Smooth muscle cell (in vitro differentiated cells): ENCODE data around the gene NTRK3. TPM values are rescaled to one million over a fixed set of nuclear protein-coding genes. Genes with fewer than 3 reads are reported as not detected.

Source experiments
- DNase-seq: peaks from one replicate; lab custom pipeline; 2025; ENCODE audit not compliant: unreplicated experiment; lab: John Stamatoyannopoulos, UW
- H2AFZ ChIP-seq: fragments of 200-600 bp; sonication (generic); 2 replicates; pipeline ENCODE4 v1.6.0; 2016; ENCODE audit warnings: antibody characterized with exemption, low read depth, mild to moderate bottlenecking
- H3F3A ChIP-seq: fragments of 200-600 bp; sonication (generic); 2 replicates; pipeline ENCODE4 v1.6.0; 2017; ENCODE audit warnings: antibody characterized with exemption, low read depth
- H3K27ac ChIP-seq: fragments of 200-600 bp; sonication (generic); 2 replicates; pipeline ENCODE4 v1.5.1; 2016; ENCODE audit warnings: low read depth, mild to moderate bottlenecking
- H3K27me3 ChIP-seq: fragments of 200-600 bp; sonication (generic); 2 replicates; pipeline ENCODE4 v1.6.1; 2016; ENCODE audit warnings: low read depth, mild to moderate bottlenecking
- H3K36me3 ChIP-seq: fragments of 200-600 bp; sonication (generic); 2 replicates; pipeline ENCODE4 v1.5.1; 2016; ENCODE audit warnings: low read depth
- H3K4me1 ChIP-seq: fragments of 200-600 bp; sonication (generic); 2 replicates; pipeline ENCODE4 v1.5.1; 2016; ENCODE audit warnings: low read depth
- H3K4me2 ChIP-seq: fragments of 200-600 bp; sonication (generic); 2 replicates; pipeline ENCODE4 v1.6.0; 2016; ENCODE audit warnings: mild to moderate bottlenecking
- H3K4me3 ChIP-seq: fragments of 200-600 bp; sonication (generic); 2 replicates; pipeline ENCODE4 v1.5.1; 2016; ENCODE audit warnings: mild to moderate bottlenecking
- H3K79me2 ChIP-seq: fragments of 200-600 bp; sonication (generic); 2 replicates; pipeline ENCODE4 v1.6.0; 2016; ENCODE audit warnings: low read depth, mild to moderate bottlenecking
- H3K9ac ChIP-seq: fragments of 200-600 bp; sonication (generic); 2 replicates; pipeline ENCODE4 v1.6.0; 2016; ENCODE audit warnings: low read depth
- H3K9me3 ChIP-seq: fragments of 200-600 bp; sonication (generic); replicated peaks from 2 replicates; pipeline ENCODE4 v1.5.1; 2016; ENCODE audit warnings: low read depth
- H4K20me1 ChIP-seq: fragments of 200-600 bp; sonication (generic); 2 replicates; pipeline ENCODE4 v1.6.0; 2016; ENCODE audit warnings: low read depth
- WGBS: methylation state at CpG from one replicate; pipeline ENCODE4 v1.1.7; 2016; ENCODE audit warnings: low lambda C conversion rate; 5-methylcytosine and 5-hydroxymethylcytosine counted together
- polyA plus RNA-seq: library from polyadenylated mRNA; unstranded; fragments of >200 nt; fragmentation: Nextera tagmentation; extraction: Ambion mirVana; gene quantifications from 2 replicates; pipeline ENCODE4 v1.2.1, GENCODE V29; 2016
- total RNA-seq: library from RNA; depleted of rRNA; stranded (reverse); fragments of >200 nt; gene quantifications from 2 replicates; pipeline ENCODE4 v1.2.3, GENCODE V29; 2014
- TF ChIP-seq, protein P1 (sequence below): fragments of 200-600 bp; sonication (generic); IDR thresholded peaks from 2 replicates; pipeline ENCODE4 v1.5.1; 2017; ENCODE audit warnings: borderline replicate concordance, mild to moderate bottlenecking, antibody characterized with exemption; ENCODE audit not compliant: insufficient read depth, poor library complexity, severe bottlenecking

Gene NTRK3
- total and polyA plus RNA-seq, 2 experiments from 2014 or later = 3.3 to 3.5 TPM

DNA sequence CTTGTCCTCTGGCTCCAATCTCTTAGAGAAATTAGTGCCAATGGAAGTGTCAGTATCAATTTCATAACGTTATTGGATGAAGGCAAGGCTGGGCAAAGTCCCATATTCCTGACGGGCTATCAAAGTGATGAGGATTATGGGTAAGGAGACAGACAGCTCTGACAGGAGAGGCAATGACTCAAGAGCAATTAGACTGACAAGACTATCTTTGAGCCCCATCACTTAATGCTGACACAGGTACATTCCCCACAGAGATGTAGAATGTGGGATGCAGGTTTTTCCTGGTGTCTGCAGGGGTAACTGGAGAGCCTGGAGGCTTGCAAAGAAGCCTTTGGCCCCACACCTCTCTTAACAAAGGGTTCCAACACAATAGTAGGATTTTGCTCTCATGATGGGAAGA, 208.3 kb downstream of the NTRK3 start:
- Histone ChIP-seq H3K36me3 (no peaks in the 10 kb centered on the region), H3K27me3 (no peaks in the 10 kb centered on the region), H3K4me2 (no peak overlapping the region), H2AFZ (no peak overlapping the region), H3K27ac (no peak overlapping the region), H3K9ac (no peak overlapping the region), H3K79me2 (no peaks in the 10 kb centered on the region), H3K9me3 (no peaks in the 10 kb centered on the region), H3F3A (no peaks in the 10 kb centered on the region), H4K20me1 (no peaks in the 10 kb centered on the region), H3K4me1 (no peaks in the 10 kb centered on the region), H3K4me3 (no peak overlapping the region)
- TF ChIP-seq, protein P1, sequence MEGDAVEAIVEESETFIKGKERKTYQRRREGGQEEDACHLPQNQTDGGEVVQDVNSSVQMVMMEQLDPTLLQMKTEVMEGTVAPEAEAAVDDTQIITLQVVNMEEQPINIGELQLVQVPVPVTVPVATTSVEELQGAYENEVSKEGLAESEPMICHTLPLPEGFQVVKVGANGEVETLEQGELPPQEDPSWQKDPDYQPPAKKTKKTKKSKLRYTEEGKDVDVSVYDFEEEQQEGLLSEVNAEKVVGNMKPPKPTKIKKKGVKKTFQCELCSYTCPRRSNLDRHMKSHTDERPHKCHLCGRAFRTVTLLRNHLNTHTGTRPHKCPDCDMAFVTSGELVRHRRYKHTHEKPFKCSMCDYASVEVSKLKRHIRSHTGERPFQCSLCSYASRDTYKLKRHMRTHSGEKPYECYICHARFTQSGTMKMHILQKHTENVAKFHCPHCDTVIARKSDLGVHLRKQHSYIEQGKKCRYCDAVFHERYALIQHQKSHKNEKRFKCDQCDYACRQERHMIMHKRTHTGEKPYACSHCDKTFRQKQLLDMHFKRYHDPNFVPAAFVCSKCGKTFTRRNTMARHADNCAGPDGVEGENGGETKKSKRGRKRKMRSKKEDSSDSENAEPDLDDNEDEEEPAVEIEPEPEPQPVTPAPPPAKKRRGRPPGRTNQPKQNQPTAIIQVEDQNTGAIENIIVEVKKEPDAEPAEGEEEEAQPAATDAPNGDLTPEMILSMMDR = no peak
- no peak for DNase-seq
- 71% methylated on average over 2 of the region's 2 CpGs for WGBS

DNA sequence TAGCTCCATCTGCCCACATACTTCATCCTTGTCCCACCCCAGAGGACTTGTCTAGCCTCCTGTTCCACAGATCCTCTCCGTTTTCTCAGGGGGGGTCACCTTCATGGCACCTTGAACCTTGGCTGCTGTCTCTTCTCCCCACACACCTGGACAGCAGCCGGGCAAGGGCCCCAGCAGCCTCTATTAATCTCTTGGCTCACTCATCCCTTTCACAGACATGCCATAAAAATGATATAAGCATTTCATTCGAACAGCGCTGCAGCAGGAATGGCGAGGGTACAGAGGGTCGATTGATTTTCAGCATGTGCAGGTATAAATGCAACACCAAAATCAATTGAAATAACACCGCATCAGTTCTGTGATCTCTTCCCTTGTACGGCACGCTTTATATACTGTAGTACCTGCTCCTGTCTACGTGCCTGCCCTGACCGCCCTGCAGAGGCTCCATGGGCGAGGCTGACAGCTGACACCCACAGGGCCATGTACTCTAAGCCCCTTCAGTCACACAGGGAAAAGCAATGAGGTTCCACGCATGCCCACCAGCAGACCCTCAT, 209.9 kb downstream of the NTRK3 start:
- 89% methylated on average over 13 of the region's 13 CpGs for WGBS
- TF ChIP-seq, protein P1 = no peak

DNA sequence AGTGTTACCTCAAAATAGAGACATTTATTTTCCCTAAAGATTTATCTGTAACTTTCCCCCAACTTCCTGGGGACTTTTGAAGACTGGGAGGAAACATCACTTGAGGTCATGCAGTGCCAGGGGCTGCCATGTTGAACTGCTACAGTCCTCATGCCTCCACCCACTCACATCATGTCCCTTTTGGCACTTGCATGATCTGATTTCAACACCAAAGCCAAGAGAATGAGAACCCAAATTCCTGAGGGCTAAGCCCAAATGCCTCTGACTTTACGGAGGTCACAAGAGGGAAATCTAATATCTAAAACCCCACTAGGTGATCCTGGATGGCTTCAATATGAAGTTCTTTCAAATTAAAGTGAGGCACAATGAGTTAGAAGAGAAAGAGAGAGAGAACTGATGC, 213.1 kb downstream of the NTRK3 start:
- no peaks in the 10 kb centered on the region for H3K36me3 ChIP-seq
- no peak overlapping the region for H3K9ac ChIP-seq
- DNase-seq = no peak
- no peak overlapping the region for H3K27ac ChIP-seq
- no peaks in the 10 kb centered on the region for H3F3A ChIP-seq
- H3K4me1 ChIP-seq = no peaks in the 10 kb centered on the region
- H3K27me3 ChIP-seq = no peaks in the 10 kb centered on the region
- TF ChIP-seq, protein P1 = no peak
- no peak overlapping the region for H2AFZ ChIP-seq
- no peaks in the 10 kb centered on the region for H4K20me1 ChIP-seq
- H3K4me2 ChIP-seq = no peak overlapping the region
- H3K79me2 ChIP-seq = no peaks in the 10 kb centered on the region
- WGBS = 86% methylated on average over 1 of the region's 1 CpG
- H3K9me3 ChIP-seq = no peaks in the 10 kb centered on the region
- H3K4me3 ChIP-seq = no peak overlapping the region

More for the DNA sequence above, 209.9 kb downstream of the NTRK3 start:
- DNase-seq = no peak
- Histone ChIP-seq H3F3A (no peaks in the 10 kb centered on the region), H3K79me2 (no peaks in the 10 kb centered on the region), H3K27me3 (no peaks in the 10 kb centered on the region), H3K9me3 (no peaks in the 10 kb centered on the region), H3K36me3 (no peaks in the 10 kb centered on the region), H3K9ac (no peak overlapping the region), H3K27ac (no peak overlapping the region), H4K20me1 (no peaks in the 10 kb centered on the region), H3K4me2 (no peak overlapping the region), H3K4me3 (no peak overlapping the region), H2AFZ (no peak overlapping the region), H3K4me1 (no peaks in the 10 kb centered on the region)

DNA sequence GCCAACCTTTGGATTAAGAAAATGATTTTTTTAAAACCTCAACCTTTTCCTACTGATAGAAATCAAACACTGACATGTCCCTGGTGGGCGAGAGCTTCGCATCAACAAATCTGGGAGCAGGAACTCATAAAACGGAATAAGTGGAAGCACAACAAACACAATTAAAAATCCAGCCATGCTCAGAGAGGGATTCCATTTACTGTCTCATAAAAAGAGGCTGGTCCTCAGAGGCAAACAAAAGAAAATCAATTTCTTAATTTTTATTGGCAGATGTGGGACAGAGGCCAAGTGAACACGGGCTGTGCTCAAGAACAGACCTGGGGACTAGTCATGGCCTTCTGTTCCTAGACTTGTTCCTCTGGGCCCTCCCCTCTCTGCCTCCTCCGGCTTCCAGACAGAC, 214.5 kb downstream of the NTRK3 start:
- DNase-seq = no peak
- no peaks in the 10 kb centered on the region for H3K9me3 ChIP-seq
- no peak overlapping the region for H3K4me3 ChIP-seq
- TF ChIP-seq, protein P1 = no peak
- no peaks in the 10 kb centered on the region for H4K20me1 ChIP-seq
- H3K27ac ChIP-seq = no peak overlapping the region
- no peaks in the 10 kb centered on the region for H3F3A ChIP-seq
- 77% methylated on average over 5 of the region's 5 CpGs for WGBS
- no peaks in the 10 kb centered on the region for H3K36me3 ChIP-seq
- no peak overlapping the region for H2AFZ ChIP-seq
- no peak overlapping the region for H3K9ac ChIP-seq
- H3K4me2 ChIP-seq = no peak overlapping the region
- no peaks in the 10 kb centered on the region for H3K79me2 ChIP-seq
- no peaks in the 10 kb centered on the region for H3K27me3 ChIP-seq
- no peaks in the 10 kb centered on the region for H3K4me1 ChIP-seq
